Esophagus muscularis mucosa (tissue), 3 donors: ENCODE results near the gene AJM1.

Experiments
- CTCF ChIP-seq, 3 experiments: fragments of 200-600 bp in 2 of 3; fragments of 450-650 bp in 1 of 3; sonication (generic) in 2 of 3; IDR thresholded peaks; one replicate each; pipeline ENCODE4 v1.5.1; 2017 to 2019; ENCODE audit warnings: antibody characterized with exemption in 3 of 3, mild to moderate bottlenecking in 2 of 3, moderate library complexity in 1 of 3
- POLR2A ChIP-seq: fragments of 450-650 bp; IDR thresholded peaks from one replicate; pipeline ENCODE4 v1.6.1; 2017; ENCODE audit warnings: antibody characterized with exemption, moderate library complexity, mild to moderate bottlenecking, low read depth
- POLR2AphosphoS5 ChIP-seq, 2 donors: sonication (generic); formaldehyde crosslinking; IDR thresholded peaks; one replicate each; pipeline ENCODE4 v1.6.1; 2017; ENCODE audit warnings: antibody characterized with exemption in 2 of 2

GRCh38 chr9:136852664-136853595, 10.7 kb downstream of the AJM1 start:
- TF ChIP-seq CTCF (IDR thresholded peaks at IDR 0.05) (no peak), POLR2AphosphoS5 (IDR thresholded peaks at IDR 0.05) (no peak), POLR2A (no peak)
